Uterus (tissue), 2 donors: ENCODE measurements around the gene PIAS2.

Experiments
- CTCF ChIP-seq, 4 experiments: fragments of 200-600 bp in 2 of 4; fragments of 450-650 bp in 2 of 4; sonication (generic) in 2 of 4; IDR thresholded peaks; one replicate each; pipeline ENCODE4 v1.5.1; 2016 to 2019; ENCODE audit warnings: antibody characterized with exemption in 4 of 4, mild to moderate bottlenecking in 2 of 4, moderate library complexity in 1 of 4
- POLR2A ChIP-seq, 2 donors: fragments of 450-650 bp; IDR thresholded peaks; one replicate each; pipeline ENCODE4 v1.6.1; 2016; ENCODE audit warnings: antibody characterized with exemption in 2 of 2, mild to moderate bottlenecking in 1 of 2, moderate library complexity in 1 of 2

- TF ChIP-seq CTCF (IDR thresholded peaks at IDR 0.05) (no peak), POLR2A (IDR thresholded peaks at IDR 0.05) (no peak)
Observed at GRCh38 chr18:46916551-46917107, 678 bp downstream of the PIAS2 start.
